DND-41 (cell line): ENCODE data around the gene PADI3.

Experiments
- ATAC-seq: fragments of 200-7000 bp; cut with Tn5 transposase; 3 replicates; pipeline ENCODE4 v1.9.1; 2021; ENCODE audit warnings: low read depth; ENCODE audit not compliant: insufficient read depth
- DNase-seq: peaks from one replicate; pipeline ENCODE4 v3.0.0-alpha.2; 2020
- H2AFZ ChIP-seq: 2 replicates; pipeline ENCODE4 v1.6.0; 2012; ENCODE audit warnings: low read depth, low read length
- H3K27ac ChIP-seq: 2 replicates; pipeline ENCODE4 v1.5.1; 2012; ENCODE audit warnings: low read length, inconsistent platforms
- H3K27me3 ChIP-seq: fragments of 200-600 bp; sonication (generic); 2 replicates; pipeline ENCODE4 v1.6.0; 2012; ENCODE audit warnings: low read length, mild to moderate bottlenecking, inconsistent platforms; ENCODE audit not compliant: insufficient read depth, poor library complexity
- H3K36me3 ChIP-seq: 2 replicates; pipeline ENCODE4 v1.5.1; 2012; ENCODE audit warnings: low read length, inconsistent platforms; ENCODE audit not compliant: insufficient read depth
- H3K4me1 ChIP-seq: 2 replicates; pipeline ENCODE4 v1.5.1; 2012; ENCODE audit warnings: mild to moderate bottlenecking, low read length; ENCODE audit not compliant: insufficient read depth
- H3K4me2 ChIP-seq: 2 replicates; pipeline ENCODE4 v1.6.0; 2012; ENCODE audit warnings: mild to moderate bottlenecking, moderate library complexity, low read length, inconsistent platforms; ENCODE audit not compliant: insufficient read depth
- H3K4me3 ChIP-seq, 2 experiments: fragments of 200-600 bp in 1 of 2; shearing (Covaris generic) in 1 of 2; 2 replicates each; pipeline ENCODE4 v1.5.1; 2012 to 2016; ENCODE audit warnings: inconsistent platforms in 2 of 2, low read length in 2 of 2, mild to moderate bottlenecking in 2 of 2, low read depth in 1 of 2, moderate library complexity in 1 of 2
- H3K79me2 ChIP-seq: 2 replicates; pipeline ENCODE4 v1.6.0; 2012; ENCODE audit warnings: low read length, inconsistent platforms; ENCODE audit not compliant: insufficient read depth
- H3K9ac ChIP-seq: 2 replicates; pipeline ENCODE4 v1.6.0; 2012; ENCODE audit warnings: low read depth, mild to moderate bottlenecking, inconsistent platforms, low read length, moderate library complexity
- H3K9me3 ChIP-seq: 2 replicates; pipeline ENCODE4 v1.5.1; 2012; ENCODE audit warnings: low read length, moderate library complexity, mild to moderate bottlenecking, inconsistent platforms; ENCODE audit not compliant: insufficient read depth, severe bottlenecking
- H4K20me1 ChIP-seq: 2 replicates; pipeline ENCODE4 v1.6.0; 2012; ENCODE audit warnings: low read length; ENCODE audit not compliant: insufficient read depth
- CTCF ChIP-seq: IDR thresholded peaks from 2 replicates; pipeline ENCODE4 v1.5.1; 2012; ENCODE audit warnings: borderline replicate concordance, low read length, moderate library complexity, mild to moderate bottlenecking; ENCODE audit not compliant: poor library complexity, severe bottlenecking; ENCODE audit errors: extremely low read depth
- EZH2 ChIP-seq: IDR thresholded peaks from 3 replicates; pipeline ENCODE4 v1.6.1; 2012; ENCODE audit warnings: borderline replicate concordance, low read depth, mild to moderate bottlenecking, moderate library complexity, low read length, inconsistent platforms; ENCODE audit not compliant: severe bottlenecking

Gene PADI3

GRCh38 chr1:17207966-17208418 lies 40.9 kb upstream of the PADI3 start:
- no peak overlapping the region for H2AFZ ChIP-seq
- no peak overlapping the region for H3K4me3 ChIP-seq
- no peaks in the 10 kb centered on the region for H3K36me3 ChIP-seq
- H3K79me2 ChIP-seq: no peaks in the 10 kb centered on the region
- DNase-seq (peak; percentile 33), ATAC-seq (peak; percentile 44; the same call in 2 of the 3 replicates)
- no peak overlapping the region for H3K27ac ChIP-seq
- H3K9ac ChIP-seq: no peak overlapping the region
- peaks cover 12% of the 10 kb centered on the region for H3K4me1 ChIP-seq
- H3K4me2 ChIP-seq: no peak overlapping the region
- no peaks in the 10 kb centered on the region for H3K9me3 ChIP-seq
- TF ChIP-seq EZH2 (no peak), CTCF (no peak)
- H3K27me3 ChIP-seq: peaks cover 28% of the 10 kb centered on the region
- peaks cover 25% of the 10 kb centered on the region for H4K20me1 ChIP-seq

- H4K20me1 ChIP-seq: peaks cover 27% of the 10 kb centered on the region
- DNase-seq (no peak), ATAC-seq (no peak)
- no peak overlapping the region for H3K27ac ChIP-seq
- H3K9ac ChIP-seq: no peak overlapping the region
- H2AFZ ChIP-seq: no peak overlapping the region
- H3K27me3 ChIP-seq: peaks cover 34% of the 10 kb centered on the region
- no peak overlapping the region for H3K4me2 ChIP-seq
- H3K79me2 ChIP-seq: no peaks in the 10 kb centered on the region
- H3K9me3 ChIP-seq: no peaks in the 10 kb centered on the region
- TF ChIP-seq CTCF: no peak
- TF ChIP-seq EZH2: no peak
- no peak overlapping the region for H3K4me3 ChIP-seq
- H3K36me3 ChIP-seq: no peaks in the 10 kb centered on the region
- H3K4me1 ChIP-seq: peaks cover 15% of the 10 kb centered on the region
Observed at GRCh38 chr1:17208546-17208945, 40.4 kb upstream of the PADI3 start.

GRCh38 chr1:17209430-17209829 lies 39.5 kb upstream of the PADI3 start:
- H3K4me2 ChIP-seq: no peak overlapping the region
- no peak overlapping the region for H3K4me3 ChIP-seq
- peaks cover 43% of the 10 kb centered on the region for H3K27me3 ChIP-seq
- peaks cover 15% of the 10 kb centered on the region for H3K4me1 ChIP-seq
- H2AFZ ChIP-seq: no peak overlapping the region
- no peaks in the 10 kb centered on the region for H3K36me3 ChIP-seq
- H4K20me1 ChIP-seq: peaks cover 31% of the 10 kb centered on the region
- no peak overlapping the region for H3K9ac ChIP-seq
- H3K27ac ChIP-seq: no peak overlapping the region
- no peaks in the 10 kb centered on the region for H3K79me2 ChIP-seq
- DNase-seq (no peak), ATAC-seq (no peak)
- TF ChIP-seq CTCF: no peak
- TF ChIP-seq EZH2: no peak
- H3K9me3 ChIP-seq: no peaks in the 10 kb centered on the region

- Histone ChIP-seq H2AFZ (no peak overlapping the region), H3K9me3 (no peaks in the 10 kb centered on the region), H3K9ac (no peak overlapping the region), H3K79me2 (no peaks in the 10 kb centered on the region), H3K27me3 (peaks cover 40% of the 10 kb centered on the region), H3K36me3 (no peaks in the 10 kb centered on the region), H4K20me1 (peaks cover 29% of the 10 kb centered on the region), H3K27ac (no peak overlapping the region), H3K4me3 (no peak overlapping the region), H3K4me2 (no peak overlapping the region), H3K4me1 (peaks cover 15% of the 10 kb centered on the region)
- no peak for ATAC-seq
- DNase-seq: no peak
- TF ChIP-seq EZH2 (no peak), CTCF (no peak)
Observed at GRCh38 chr1:17210176-17210575, 38.7 kb upstream of the PADI3 start.
